GM10266 (cell line): Measurements from ENCODE around the gene MYO5B.

ENCODE experiments used
- DNase-seq: peaks from one replicate; pipeline ENCODE4 v3.0.0; 2012; ENCODE audit errors: extremely low spot score
- CTCF ChIP-seq: IDR thresholded peaks from 2 replicates; pipeline ENCODE4 v1.5.1; 2012; ENCODE audit warnings: mild to moderate bottlenecking, low read depth; ENCODE audit not compliant: control insufficient read depth, insufficient read depth; ENCODE audit errors: missing control alignments

MYO5B gene

GRCh38 chr18:49934457-49934856, 260.5 kb downstream of the MYO5B start:
- DNase-seq = no peak
- no peak for TF ChIP-seq CTCF

- DNase-seq = no peak
- TF ChIP-seq CTCF = no peak
Observed at GRCh38 chr18:49933530-49934128, 261.3 kb downstream of the MYO5B start.

GRCh38 chr18:49931760-49932159, 263.2 kb downstream of the MYO5B start:
- no peak for DNase-seq
- TF ChIP-seq CTCF = no peak

GRCh38 chr18:49931179-49931578, 263.8 kb downstream of the MYO5B start:
- TF ChIP-seq CTCF = no peak
- no peak for DNase-seq

- no peak for TF ChIP-seq CTCF
- no peak for DNase-seq
Observed at GRCh38 chr18:49926106-49926745, 268.7 kb downstream of the MYO5B start.

- no peak for TF ChIP-seq CTCF
- DNase-seq = no peak
Observed at GRCh38 chr18:49924293-49924983, 270.5 kb downstream of the MYO5B start.

GRCh38 chr18:49922228-49922627, 272.7 kb downstream of the MYO5B start:
- no peak for TF ChIP-seq CTCF
- no peak for DNase-seq
